A549 (cell line): Measurements from ENCODE around the gene OGFOD2. TPM values are rescaled to one million over a fixed set of nuclear protein-coding genes. Genes with fewer than 3 reads are reported as not detected.
A peak's percentile ranks its signal among the peaks of the same experiment; 100 is the strongest.

Experiments used
- ATAC-seq, 2 experiments: fragments of 200-7000 bp in 1 of 2; fragments of >200 bp in 1 of 2; cut with Nextera tagmentation in 1 of 2; cut with Tn5 transposase in 1 of 2; 3 replicates each; pipeline versions ENCODE4 v1.8.0 to v1.9.1; 2018 to 2020; ENCODE audit warnings: mild to moderate bottlenecking in 1 of 2, moderate library complexity in 1 of 2
- CTCF ChIA-PET: fragments of 300-600 bp; sonication (Branson Sonifier 250); formaldehyde crosslinking; extraction: SDS; loops from one replicate; lab custom pipeline; 2021; ENCODE audit warnings: antibody characterized with exemption, inconsistent platforms; lab: Yijun Ruan, JAX
- POLR2A ChIA-PET: fragments of 350-600 bp; formaldehyde crosslinking; extraction: SDS; loops from one replicate; lab custom pipeline; 2021; ENCODE audit warnings: antibody characterized with exemption, inconsistent platforms; lab: Yijun Ruan, JAX
- DNase-seq, 2 experiments: peaks; one replicate each; pipeline versions ENCODE4 v3.0.0 to v3.0.0-alpha.2; 2011 to 2016; ENCODE audit warnings: low read depth in 1 of 2, low spot score in 1 of 2
- FAIRE-seq: peaks from 2 replicates; lab custom pipeline; 2011; peaks lifted over from hg19 to GRCh38; lab: Jason Lieb, UNC
- H3K27ac ChIP-seq, 2 experiments: fragments of >200 bp; sonication (Bioruptor Twin); formaldehyde crosslinking; 3 replicates each; pipeline ENCODE4 v1.5.1; 2016 to 2017
- H3K4me1 ChIP-seq: fragments of >200 bp; sonication (Bioruptor Twin); formaldehyde crosslinking; 3 replicates; pipeline ENCODE4 v1.6.1; 2016
- H3K4me2 ChIP-seq: fragments of >200 bp; sonication (Bioruptor Twin); formaldehyde crosslinking; 3 replicates; pipeline ENCODE4 v1.6.1; 2016
- H3K4me3 ChIP-seq: fragments of >200 bp; sonication (Bioruptor Twin); formaldehyde crosslinking; 3 replicates; pipeline ENCODE4 v1.5.1; 2016
- H3K9me3 ChIP-seq: fragments of >200 bp; sonication (Bioruptor Twin); formaldehyde crosslinking; 3 replicates; pipeline ENCODE4 v1.6.1; 2016
- ATOH8 ChIP-seq: fragments of 250-450 bp; sonication (Bioruptor Pico); IDR thresholded peaks from 2 replicates; pipeline ENCODE4 v1.5.0; 2020; ENCODE audit warnings: low read depth, mild to moderate bottlenecking, moderate library complexity
- CTCF ChIP-seq: fragments of >200 bp; sonication (Bioruptor Twin); formaldehyde crosslinking; IDR thresholded peaks from 3 replicates; pipeline ENCODE4 v1.5.1; 2016
- EHF ChIP-seq: fragments of 250-450 bp; sonication (Bioruptor Pico); IDR thresholded peaks from 2 replicates; pipeline ENCODE4 v1.5.0; 2020; ENCODE audit warnings: mild to moderate bottlenecking
- EHMT2 ChIP-seq: fragments of 200-600 bp; sonication (generic); IDR thresholded peaks from 2 replicates; pipeline ENCODE4 v1.6.1; 2016; ENCODE audit warnings: antibody characterized with exemption, low read depth, mild to moderate bottlenecking, moderate library complexity
- EP300 ChIP-seq, 2 experiments: fragments of >200 bp; sonication (Bioruptor Twin); formaldehyde crosslinking; IDR thresholded peaks; 2 replicates in 1 of 2; 3 replicates in 1 of 2; pipeline ENCODE4 v1.6.1; 2016 to 2017
- FOSL2 ChIP-seq, 2 experiments: fragments of 450-650 bp in 1 of 2; fragments of >200 bp in 1 of 2; sonication (Bioruptor Twin) in 1 of 2; formaldehyde crosslinking; IDR thresholded peaks; 2 replicates each; pipeline versions ENCODE4 v1.5.0 to v1.6.1; 2016 to 2020; ENCODE audit warnings: mild to moderate bottlenecking in 1 of 2, moderate library complexity in 1 of 2
- HDAC2 ChIP-seq: fragments of 200-600 bp; sonication (generic); IDR thresholded peaks from 2 replicates; pipeline ENCODE4 v1.6.1; 2016
- KDM1A ChIP-seq: fragments of 200-600 bp; sonication (generic); IDR thresholded peaks from 2 replicates; pipeline ENCODE4 v1.6.1; 2016; ENCODE audit warnings: low read depth, mild to moderate bottlenecking
- KDM5A ChIP-seq: fragments of 200-600 bp; sonication (generic); IDR thresholded peaks from 2 replicates; pipeline ENCODE4 v1.6.1; 2016; ENCODE audit warnings: antibody characterized with exemption, mild to moderate bottlenecking
- MAZ ChIP-seq: fragments of 150-350 bp; IDR thresholded peaks from 2 replicates; pipeline ENCODE4 v1.6.1; 2014; ENCODE audit warnings: antibody characterized with exemption, low read depth, low read length, borderline replicate concordance
- NR3C1 ChIP-seq: fragments of >200 bp; sonication (Bioruptor Twin); formaldehyde crosslinking; IDR thresholded peaks from 3 replicates; pipeline ENCODE4 v1.6.1; 2017
- PHF8 ChIP-seq: fragments of 200-600 bp; sonication (generic); IDR thresholded peaks from 2 replicates; pipeline ENCODE4 v1.6.1; 2016; ENCODE audit warnings: low read depth, mild to moderate bottlenecking, antibody characterized with exemption, moderate library complexity, borderline replicate concordance
- RNF2 ChIP-seq: fragments of 200-600 bp; sonication (generic); IDR thresholded peaks from 2 replicates; pipeline ENCODE4 v1.6.1; 2016; ENCODE audit warnings: low read depth, mild to moderate bottlenecking, antibody characterized with exemption, moderate library complexity, borderline replicate concordance
- SREBF2 ChIP-seq: fragments of 450-650 bp; IDR thresholded peaks from 2 replicates; pipeline ENCODE4 v1.6.1; 2014; ENCODE audit warnings: mild to moderate bottlenecking, moderate library complexity
- WGBS: methylation state at CpG from one replicate; pipeline ENCODE4 v1.1.6; 2017; ENCODE audit errors: missing lambda C conversion rate; 5-methylcytosine and 5-hydroxymethylcytosine counted together
- polyA plus RNA-seq, 4 experiments: library from polyadenylated mRNA; depleted of rRNA in 3 of 4; stranded (reverse); fragments of >200 nt; fragmentation: RNase III in 1 of 4; extraction: RNeasy Plus Mini Kit Qiagen cat#74134 plus additional on column Dnase treatment in 1 of 4; gene quantifications; 2 replicates in 3 of 4; 3 replicates in 1 of 4; pipeline ENCODE4 v1.2.3, GENCODE V29; 2011 to 2017
- TF ChIP-seq, protein P1 (sequence below): fragments of >200 bp; sonication (Bioruptor Twin); formaldehyde crosslinking; IDR thresholded peaks from 2 replicates; pipeline ENCODE4 v1.6.1; 2016
- TF ChIP-seq, protein P2 (sequence below): IDR thresholded peaks from 2 replicates; pipeline ENCODE4 v1.6.1; 2012; ENCODE audit warnings: low read depth, borderline replicate concordance
- TF ChIP-seq, protein P3 (sequence below): fragments of 150-350 bp; IDR thresholded peaks from 2 replicates; pipeline ENCODE4 v1.6.1; 2014; ENCODE audit warnings: low read depth, mild to moderate bottlenecking, low read length

The OGFOD2 gene
- polyA plus RNA-seq, 2 of the 4 experiments (the other 2 are of a cell fraction): 11.0 to 18.2 TPM

GRCh38 chr12:123022846-123023245, 47.8 kb downstream of the OGFOD2 start:
- CTCF ChIA-PET: interaction anchor here (0.6 to 1.3 kb wide), 5 partner anchors 10 to 425 kb away, joined by 3 to 5 read pairs (median 3); no protein-coding TSS in a partner anchor
- DNase-seq: no peak
- H3K27ac ChIP-seq: 0 out of 6 replicates have a peak overlapping the region, but pooled peaks of 1 of the 2 experiments have one; percentile 10
- TF ChIP-seq ATOH8 (CRISPR knock-in tag): no peak
- no peak for TF ChIP-seq EHMT2
- no peak for TF ChIP-seq FOSL2 (IDR thresholded peaks at IDR 0.05)
- TF ChIP-seq FOSL2 (CRISPR knock-in tag; IDR thresholded peaks at IDR 0.05): no peak
- TF ChIP-seq MAZ: no peak
- no peak for TF ChIP-seq RNF2
- no peak for TF ChIP-seq CTCF
- TF ChIP-seq NR3C1: no peak
- TF ChIP-seq, protein P1, sequence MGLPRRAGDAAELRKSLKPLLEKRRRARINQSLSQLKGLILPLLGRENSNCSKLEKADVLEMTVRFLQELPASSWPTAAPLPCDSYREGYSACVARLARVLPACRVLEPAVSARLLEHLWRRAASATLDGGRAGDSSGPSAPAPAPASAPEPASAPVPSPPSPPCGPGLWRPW: no peak
- no peak for TF ChIP-seq KDM5A
- TF ChIP-seq EP300 (IDR thresholded peaks at IDR 0.05): no peak
- TF ChIP-seq, protein P2, sequence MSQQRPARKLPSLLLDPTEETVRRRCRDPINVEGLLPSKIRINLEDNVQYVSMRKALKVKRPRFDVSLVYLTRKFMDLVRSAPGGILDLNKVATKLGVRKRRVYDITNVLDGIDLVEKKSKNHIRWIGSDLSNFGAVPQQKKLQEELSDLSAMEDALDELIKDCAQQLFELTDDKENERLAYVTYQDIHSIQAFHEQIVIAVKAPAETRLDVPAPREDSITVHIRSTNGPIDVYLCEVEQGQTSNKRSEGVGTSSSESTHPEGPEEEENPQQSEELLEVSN: no peak
- TF ChIP-seq SREBF2: no peak
- TF ChIP-seq PHF8: no peak
- TF ChIP-seq HDAC2: no peak
- no peak for TF ChIP-seq KDM1A
- TF ChIP-seq, protein P3, sequence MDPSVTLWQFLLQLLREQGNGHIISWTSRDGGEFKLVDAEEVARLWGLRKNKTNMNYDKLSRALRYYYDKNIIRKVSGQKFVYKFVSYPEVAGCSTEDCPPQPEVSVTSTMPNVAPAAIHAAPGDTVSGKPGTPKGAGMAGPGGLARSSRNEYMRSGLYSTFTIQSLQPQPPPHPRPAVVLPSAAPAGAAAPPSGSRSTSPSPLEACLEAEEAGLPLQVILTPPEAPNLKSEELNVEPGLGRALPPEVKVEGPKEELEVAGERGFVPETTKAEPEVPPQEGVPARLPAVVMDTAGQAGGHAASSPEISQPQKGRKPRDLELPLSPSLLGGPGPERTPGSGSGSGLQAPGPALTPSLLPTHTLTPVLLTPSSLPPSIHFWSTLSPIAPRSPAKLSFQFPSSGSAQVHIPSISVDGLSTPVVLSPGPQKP: no peak
- H3K4me3 ChIP-seq: no peak overlapping the region
- no peaks in the 10 kb centered on the region for H3K9me3 ChIP-seq
- WGBS: 80% methylated on average over 4 of the region's 5 CpGs
- H3K4me1 ChIP-seq: peaks cover 42% of the 10 kb centered on the region
- no peak for ATAC-seq
- no peak overlapping the region for H3K4me2 ChIP-seq
- FAIRE-seq: no peak
- POLR2A ChIA-PET: no interaction called here

DNA sequence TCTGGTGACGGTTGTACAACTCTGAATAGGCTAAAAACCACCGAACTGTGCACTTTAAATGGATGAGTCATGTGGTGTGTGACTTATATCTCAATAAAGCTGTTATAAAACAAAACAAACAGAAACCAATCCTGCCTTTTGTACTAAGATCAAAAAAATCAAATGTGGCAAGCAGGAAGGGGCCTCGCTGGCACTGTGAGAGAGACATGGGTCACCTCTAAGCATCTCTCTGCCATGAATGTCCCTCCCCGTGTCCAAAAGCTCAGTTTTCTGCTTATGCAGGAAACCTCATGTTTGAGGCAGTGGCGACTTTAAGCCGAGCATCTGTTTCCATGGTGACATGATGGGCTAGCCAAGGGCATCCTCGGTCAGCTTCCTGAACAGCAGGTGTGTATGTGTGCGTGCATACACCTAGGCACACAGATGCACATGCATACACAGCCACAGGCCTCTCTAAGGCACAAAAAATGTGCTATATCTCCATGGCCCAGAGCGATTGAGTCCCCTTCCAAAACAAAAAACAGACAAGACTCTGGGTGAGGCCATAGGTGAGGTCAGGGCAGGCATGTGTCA, 49.9 kb downstream of the OGFOD2 start:
- ATAC-seq (peak in 1 of 2 experiments; percentile 23; a peak in 1 of 6 replicates), FAIRE-seq (no peak), DNase-seq (no peak)
- Histone ChIP-seq H3K4me3 (no peak overlapping the region), H3K4me2 (0 out of 3 replicates have a peak overlapping the region, but pooled peaks have one; percentile 11), H3K9me3 (no peaks in the 10 kb centered on the region), H3K4me1 (peaks cover 23% of the 10 kb centered on the region), H3K27ac (no peak overlapping the region)
- ChIA-PET POLR2A (interaction anchor here (2.5 kb wide), 1 partner anchor 208 kb away, joined by 8 read pairs; the partner anchor contains the start of genes MPHOSPH9 and MTRFR), CTCF (interaction anchor here (0.6 to 4.7 kb wide), 6 partner anchors 15 to 439 kb away, joined by 3 to 26 read pairs (median 4); no protein-coding TSS in a partner anchor)
- TF ChIP-seq FOSL2 (IDR thresholded peaks at IDR 0.05) (no peak), FOSL2 (CRISPR knock-in tag; IDR thresholded peaks at IDR 0.05) (peak; percentile 39), EHF (no peak)
- WGBS: 70% methylated on average over 9 of the region's 9 CpGs
